B cell (primary cell): ENCODE data around the gene PACSIN3. TPM values are rescaled to one million over a fixed set of nuclear protein-coding genes. Genes with fewer than 3 reads are reported as not detected.

Experiments used
- ATAC-seq: fragments of 200-7000 bp; cut with Tn5 transposase; one replicate; pipeline ENCODE4 v1.10.0; 2021; ENCODE audit warnings: low read depth, mild to moderate bottlenecking, moderate number of reproducible peaks, moderate library complexity
- CTCF ChIA-PET: fragments of 350-600 bp; sonication (Branson Sonifier 250); formaldehyde crosslinking; loops from one replicate; lab custom pipeline; 2021; ENCODE audit warnings: antibody characterized with exemption, inconsistent platforms; lab: Charles Lee
- POLR2A ChIA-PET: fragments of 350-600 bp; sonication (Branson Sonifier 250); formaldehyde crosslinking; loops from one replicate; lab custom pipeline; 2021; ENCODE audit warnings: antibody characterized with exemption; lab: Charles Lee
- DNase-seq: peaks from one replicate; pipeline ENCODE4 v3.0.0; 2013
- H2AFZ ChIP-seq: 2 replicates; pipeline ENCODE4 v1.6.1; 2012; ENCODE audit warnings: mild to moderate bottlenecking, low read depth, low read length; ENCODE audit not compliant: insufficient read depth, poor library complexity, severe bottlenecking
- H3K27ac ChIP-seq, 2 donors: 1 replicate in 1 of 2; 2 replicates in 1 of 2; pipeline ENCODE4 v1.5.1; 2012 to 2013; ENCODE audit warnings: low read length in 2 of 2, mild to moderate bottlenecking in 2 of 2, moderate library complexity in 1 of 2
- H3K27me3 ChIP-seq, 4 experiments: fragments of 200-600 bp in 1 of 4; sonication (generic) in 1 of 4; replicated peaks in 1 of 4; 1 replicate in 2 of 4; 2 replicates in 2 of 4; pipeline versions ENCODE4 v1.6.1 to v1.7.0; 2013 to 2016; ENCODE audit warnings: low read length in 3 of 4, mild to moderate bottlenecking in 2 of 4, mixed read lengths in 1 of 4, moderate library complexity in 1 of 4; ENCODE audit not compliant: insufficient read depth in 4 of 4, control insufficient read depth in 3 of 4; ENCODE audit errors: control extremely low read depth in 1 of 4
- H3K36me3 ChIP-seq, 2 experiments: replicated peaks in 1 of 2; 1 replicate in 1 of 2; 2 replicates in 1 of 2; pipeline versions ENCODE4 v1.6.1 to v1.7.1; 2013; ENCODE audit warnings: low read length in 1 of 2; ENCODE audit not compliant: insufficient read depth in 2 of 2, control insufficient read depth in 1 of 2; ENCODE audit errors: control extremely low read depth in 1 of 2, extremely low read depth in 1 of 2
- H3K4me1 ChIP-seq, 2 donors: fragments of 200-600 bp in 1 of 2; sonication (generic) in 1 of 2; 1 replicate in 1 of 2; 2 replicates in 1 of 2; pipeline versions ENCODE4 v1.5.1 to v1.6.1; 2013 to 2017; ENCODE audit warnings: low read length in 2 of 2; ENCODE audit not compliant: control insufficient read depth in 2 of 2, insufficient read depth in 2 of 2
- H3K4me2 ChIP-seq: replicated peaks from 2 replicates; pipeline ENCODE3; 2012; ENCODE audit warnings: mild to moderate bottlenecking, low read depth, low read length; ENCODE audit not compliant: poor library complexity, severe bottlenecking
- H3K4me3 ChIP-seq, 5 experiments: fragments of 200-600 bp in 1 of 5; sonication (generic) in 1 of 5; 1 replicate in 3 of 5; 2 replicates in 2 of 5; pipeline versions ENCODE4 v1.5.1 to v1.7.0; 2011 to 2016; ENCODE audit warnings: low read length in 4 of 5, mild to moderate bottlenecking in 4 of 5, low read depth in 2 of 5, control low read depth in 1 of 5, moderate library complexity in 1 of 5; ENCODE audit not compliant: insufficient read depth in 1 of 5; ENCODE audit errors: control extremely low read depth in 1 of 5, extremely low read depth in 1 of 5
- H3K79me2 ChIP-seq: fragments of 200-600 bp; sonication (generic); one replicate; pipeline ENCODE4 v1.6.0; 2016; ENCODE audit warnings: low read length; ENCODE audit not compliant: control insufficient read depth, insufficient read depth
- H3K9ac ChIP-seq: fragments of 200-600 bp; sonication (generic); 2 replicates; pipeline ENCODE4 v1.6.1; 2017; ENCODE audit warnings: mild to moderate bottlenecking, low read length, moderate library complexity
- H3K9me3 ChIP-seq, 3 donors: one replicate each; pipeline versions ENCODE4 v1.6.1 to v1.7.1; 2013; ENCODE audit warnings: low read length in 2 of 3; ENCODE audit not compliant: control insufficient read depth in 2 of 3, insufficient read depth in 1 of 3; ENCODE audit errors: control extremely low read depth in 1 of 3
- H4K20me1 ChIP-seq: 2 replicates; pipeline ENCODE4 v1.6.0; 2012; ENCODE audit warnings: mild to moderate bottlenecking, low read length; ENCODE audit not compliant: insufficient read depth, control insufficient read depth, poor library complexity, severe bottlenecking
- H3K27ac Mint-ChIP-seq: one replicate; pipeline ENCODE4 v1.8.0; 2021; ENCODE audit warnings: mixed read lengths
- H3K27me3 Mint-ChIP-seq: one replicate; pipeline ENCODE4 v1.8.0; 2021; ENCODE audit warnings: mixed read lengths
- H3K4me1 Mint-ChIP-seq: one replicate; pipeline ENCODE4 v1.8.0; 2021; ENCODE audit warnings: mixed read lengths
- H3K4me3 Mint-ChIP-seq: one replicate; pipeline ENCODE4 v1.8.0; 2021; ENCODE audit warnings: mixed read lengths
- H3K9me3 Mint-ChIP-seq: one replicate; pipeline ENCODE4 v1.8.0; 2022; ENCODE audit warnings: mixed read lengths; ENCODE audit not compliant: insufficient read depth
- CTCF ChIP-seq: fragments of 200-600 bp; IDR thresholded peaks from one replicate; pipeline ENCODE4 v1.8.0; 2022; ENCODE audit warnings: antibody characterized with exemption, mild to moderate bottlenecking
- EZH2 ChIP-seq: IDR thresholded peaks from 2 replicates; pipeline ENCODE4 v1.6.1; 2012; ENCODE audit warnings: borderline replicate concordance, low read depth, mild to moderate bottlenecking, moderate library complexity, low read length; ENCODE audit not compliant: insufficient read depth, poor library complexity, severe bottlenecking
- WGBS: methylation state at CpG from one replicate; pipeline ENCODE4 v1.1.5; 2013; ENCODE audit warnings: missing lambda C conversion rate; ENCODE audit not compliant: insufficient coverage; 5-methylcytosine and 5-hydroxymethylcytosine counted together
- intact Hi-C: fragments of 100-400 bp; cut with micrococcal nuclease; formaldehyde crosslinking; loops from one replicate; pipeline ENCODE4 v1.10.0; 2022
- polyA plus RNA-seq: library from polyadenylated mRNA; depleted of rRNA; stranded (reverse); fragments of >200 nt; gene quantifications from 2 replicates; pipeline ENCODE4 v1.2.3, GENCODE V29; 2012
- total RNA-seq, 2 donors: library from RNA; stranded (reverse); fragments of 120-200 nt in 1 of 2; gene quantifications; 1 replicate in 1 of 2; 2 replicates in 1 of 2; pipeline versions ENCODE4 v1.2.3 to v1.2.4, GENCODE V29; 2013 to 2022

Gene PACSIN3
- total and polyA plus RNA-seq, 2 donors (not counting 1 experiment from before 2014, with no cell fraction given) = 2.1 TPM; not detected in 1

GRCh38 chr11:47213950-47214565 is 27.8 kb upstream of the PACSIN3 start:
- Histone ChIP-seq H3K79me2 (peaks cover 22% of the 10 kb centered on the region), H3K27me3 (no peaks in the 10 kb centered on the region), H4K20me1 (no peaks in the 10 kb centered on the region), H3K4me3 (peak overlapping the region; percentile 71 to 92 (median 76)), H3K9me3 (no peaks in the 10 kb centered on the region), H3K36me3 (peaks cover 0 to 2% of the 10 kb centered on the region in 2 experiments), H3K9ac (peak overlapping the region; percentile 73), H2AFZ (peak overlapping the region; percentile 83), H3K4me2 (peak overlapping the region; percentile 80), H3K27ac (peak overlapping the region; percentile 89), H3K4me1 (peaks cover 14 to 30% of the 10 kb centered on the region in 2 donors)
- intact Hi-C loops = loop anchor here (1.0 kb wide), 5 partner anchors 28 to 553 kb away; partner anchors contain the start of genes FNBP4, PACSIN3 and SLC39A13
- TF ChIP-seq CTCF (no peak), EZH2 (no peak)
- Mint-ChIP-seq H3K27ac (peak overlapping the region; percentile 98), H3K4me3 (peak overlapping the region; percentile 98), H3K27me3 (no peaks in the 10 kb centered on the region), H3K4me1 (peaks cover 30% of the 10 kb centered on the region), H3K9me3 (no peaks in the 10 kb centered on the region)
- ATAC-seq = peak; percentile 79
- 3% methylated on average over 16 of the region's 20 CpGs for WGBS
- POLR2A ChIA-PET = interaction anchor here (0.6 to 2.6 kb wide), 16 partner anchors 20 to 1409 kb away, joined by 3 to 29 read pairs (median 5); partner anchors contain the start of genes ACP2, ARFGAP2, MADD and NUP160
- peak; percentile 88 for DNase-seq
- CTCF ChIA-PET = interaction anchor here (0.9 to 3.7 kb wide), 11 partner anchors 12 to 197 kb away, joined by 3 to 37 read pairs (median 5); partner anchors contain the start of genes ACP2, ARFGAP2 and NR1H3

- Histone ChIP-seq H3K27ac (no peak overlapping the region), H3K4me2 (no peak overlapping the region), H3K4me3 (no peak overlapping the region), H3K36me3 (no peaks in the 10 kb centered on the region), H3K27me3 (no peaks in the 10 kb centered on the region), H2AFZ (no peak overlapping the region), H4K20me1 (no peaks in the 10 kb centered on the region), H3K9ac (no peak overlapping the region), H3K9me3 (no peaks in the 10 kb centered on the region), H3K4me1 (peaks cover 14 to 23% of the 10 kb centered on the region in 2 donors), H3K79me2 (peaks cover 16% of the 10 kb centered on the region)
- no peaks in the 10 kb centered on the region for H3K9me3 Mint-ChIP-seq
- intact Hi-C loops = no loop called here
- no peak overlapping the region for H3K4me3 Mint-ChIP-seq
- 94% methylated on average over 10 of the region's 12 CpGs for WGBS
- DNase-seq (no peak), ATAC-seq (no peak)
- H3K27ac Mint-ChIP-seq = no peak overlapping the region
- ChIA-PET CTCF (interaction anchor here (3.7 kb wide), 1 partner anchor 35 kb away, joined by 37 read pairs; the partner anchor contains the start of gene ARFGAP2), POLR2A (interaction anchor here (0.7 kb wide), 1 partner anchor 572 kb away, joined by 8 read pairs; no protein-coding TSS in a partner anchor)
- H3K27me3 Mint-ChIP-seq = no peaks in the 10 kb centered on the region
- no peak for TF ChIP-seq CTCF
- no peak for TF ChIP-seq EZH2
- peaks cover 23% of the 10 kb centered on the region for H3K4me1 Mint-ChIP-seq
Measured at GRCh38 chr11:47212938-47213337, 26.7 kb upstream of the PACSIN3 start.
